ENCODE measurements around the gene GCKR.

DNA sequence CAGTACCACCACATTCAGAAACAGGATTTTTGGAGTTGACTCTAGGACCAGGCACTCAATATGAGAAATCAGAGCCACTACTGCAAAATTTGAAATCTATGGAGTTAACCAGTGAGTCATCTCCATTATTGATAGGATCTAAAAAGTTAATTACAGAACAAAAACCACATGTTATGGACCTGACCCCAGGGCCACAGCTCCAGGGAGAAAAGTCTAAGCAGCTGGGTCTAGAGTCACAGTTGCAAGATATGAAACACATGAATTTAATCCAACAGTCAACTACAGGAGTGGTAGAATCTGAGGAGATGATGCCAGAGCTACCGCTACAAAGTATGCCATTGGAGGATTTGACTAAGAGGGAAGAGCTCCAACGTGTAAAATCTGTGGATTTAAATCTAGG, 72.8 kb downstream of the GCKR start:
- TF ChIP-seq EP300 (IDR thresholded peaks at IDR 0.05), result no peak
- TF ChIP-seq, protein P1, sequence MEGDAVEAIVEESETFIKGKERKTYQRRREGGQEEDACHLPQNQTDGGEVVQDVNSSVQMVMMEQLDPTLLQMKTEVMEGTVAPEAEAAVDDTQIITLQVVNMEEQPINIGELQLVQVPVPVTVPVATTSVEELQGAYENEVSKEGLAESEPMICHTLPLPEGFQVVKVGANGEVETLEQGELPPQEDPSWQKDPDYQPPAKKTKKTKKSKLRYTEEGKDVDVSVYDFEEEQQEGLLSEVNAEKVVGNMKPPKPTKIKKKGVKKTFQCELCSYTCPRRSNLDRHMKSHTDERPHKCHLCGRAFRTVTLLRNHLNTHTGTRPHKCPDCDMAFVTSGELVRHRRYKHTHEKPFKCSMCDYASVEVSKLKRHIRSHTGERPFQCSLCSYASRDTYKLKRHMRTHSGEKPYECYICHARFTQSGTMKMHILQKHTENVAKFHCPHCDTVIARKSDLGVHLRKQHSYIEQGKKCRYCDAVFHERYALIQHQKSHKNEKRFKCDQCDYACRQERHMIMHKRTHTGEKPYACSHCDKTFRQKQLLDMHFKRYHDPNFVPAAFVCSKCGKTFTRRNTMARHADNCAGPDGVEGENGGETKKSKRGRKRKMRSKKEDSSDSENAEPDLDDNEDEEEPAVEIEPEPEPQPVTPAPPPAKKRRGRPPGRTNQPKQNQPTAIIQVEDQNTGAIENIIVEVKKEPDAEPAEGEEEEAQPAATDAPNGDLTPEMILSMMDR (IDR thresholded peaks at IDR 0.05), result no peak

All from upper lobe of left lung (tissue), 4 donors.